Liver (tissue), 9 donors: ENCODE measurements around the gene RNPEPL1. TPM values are rescaled to one million over a fixed set of nuclear protein-coding genes. Genes with fewer than 3 reads are reported as not detected.
A peak's percentile ranks its signal among the peaks of the same experiment; 100 is the strongest.

Experiments used
- DNase-seq: peaks from one replicate; pipeline ENCODE4 v3.0.0-alpha.2; 2017; ENCODE audit warnings: low spot score
- H3K27ac ChIP-seq, 2 donors: one replicate each; pipeline ENCODE4 v1.7.0; 2013; ENCODE audit warnings: inconsistent platforms in 2 of 2, low read length in 2 of 2, control low read depth in 1 of 2, low read depth in 1 of 2, mild to moderate bottlenecking in 1 of 2
- H3K27me3 ChIP-seq, 4 donors: one replicate each; pipeline versions ENCODE4 v1.6.1 to v1.7.0; 2013; ENCODE audit warnings: low read length in 3 of 4, inconsistent platforms in 1 of 4, mild to moderate bottlenecking in 1 of 4, moderate library complexity in 1 of 4; ENCODE audit not compliant: control insufficient read depth in 4 of 4, insufficient read depth in 4 of 4
- H3K36me3 ChIP-seq, 4 donors: one replicate each; pipeline versions ENCODE4 v1.6.1 to v1.7.0; 2013; ENCODE audit warnings: low read length in 3 of 4, mild to moderate bottlenecking in 3 of 4, low read depth in 1 of 4, moderate library complexity in 1 of 4; ENCODE audit not compliant: control insufficient read depth in 4 of 4, insufficient read depth in 3 of 4
- H3K4me1 ChIP-seq, 4 donors: one replicate each; pipeline versions ENCODE4 v1.6.1 to v1.7.0; 2013; ENCODE audit warnings: low read length in 3 of 4, mild to moderate bottlenecking in 3 of 4, moderate library complexity in 1 of 4; ENCODE audit not compliant: control insufficient read depth in 4 of 4, insufficient read depth in 4 of 4
- H3K4me3 ChIP-seq, 3 donors: one replicate each; pipeline versions ENCODE4 v1.6.1 to v1.7.0; 2013; ENCODE audit warnings: low read length in 3 of 3, control low read depth in 1 of 3, low read depth in 1 of 3, mild to moderate bottlenecking in 1 of 3
- H3K9ac ChIP-seq, 2 donors: one replicate each; pipeline ENCODE4 v1.7.0; 2013; ENCODE audit warnings: low read length in 2 of 2, mild to moderate bottlenecking in 2 of 2, moderate library complexity in 2 of 2, control low read depth in 1 of 2, low read depth in 1 of 2
- H3K9me3 ChIP-seq, 4 donors: one replicate each; pipeline versions ENCODE4 v1.6.1 to v1.7.0; 2013; ENCODE audit warnings: low read length in 3 of 4; ENCODE audit not compliant: control insufficient read depth in 4 of 4
- EGR1 ChIP-seq, 2 donors: IDR thresholded peaks; 2 replicates each; pipeline ENCODE4 v1.6.1; 2016 to 2018; ENCODE audit warnings: antibody characterized with exemption in 2 of 2, low read depth in 2 of 2
- FOXA1 ChIP-seq: IDR thresholded peaks from 2 replicates; pipeline ENCODE4 v1.6.1; 2016; ENCODE audit warnings: antibody characterized with exemption
- FOXA2 ChIP-seq: IDR thresholded peaks from 2 replicates; pipeline ENCODE4 v1.6.1; 2016; ENCODE audit warnings: antibody characterized with exemption
- GABPA ChIP-seq, 2 donors: IDR thresholded peaks in 1 of 2; conservative IDR thresholded peaks in 1 of 2; 2 replicates each; pipeline ENCODE4 v1.6.1; 2016; ENCODE audit warnings: antibody characterized with exemption in 2 of 2, mild to moderate bottlenecking in 1 of 2, moderate library complexity in 1 of 2
- HNF4A ChIP-seq, 2 donors: conservative IDR thresholded peaks; 2 replicates each; pipeline ENCODE4 v1.6.1; 2016; ENCODE audit warnings: antibody characterized with exemption in 2 of 2, mild to moderate bottlenecking in 2 of 2
- HNF4G ChIP-seq: IDR thresholded peaks from 2 replicates; pipeline ENCODE4 v1.6.1; 2016; ENCODE audit warnings: antibody characterized with exemption
- JUND ChIP-seq, 2 donors: IDR thresholded peaks; 2 replicates each; pipeline ENCODE4 v1.6.1; 2016; ENCODE audit warnings: antibody characterized with exemption in 2 of 2
- NR2F2 ChIP-seq: IDR thresholded peaks from 2 replicates; pipeline ENCODE4 v1.6.1; 2016; ENCODE audit warnings: antibody characterized with exemption
- RAD21 ChIP-seq, 2 donors: IDR thresholded peaks; 2 replicates each; pipeline ENCODE4 v1.6.1; 2016; ENCODE audit warnings: antibody characterized with exemption in 2 of 2, mild to moderate bottlenecking in 2 of 2
- RXRA ChIP-seq, 2 donors: IDR thresholded peaks; 2 replicates each; pipeline ENCODE4 v1.6.1; 2017 to 2018; ENCODE audit warnings: antibody characterized with exemption in 2 of 2, mild to moderate bottlenecking in 1 of 2
- SP1 ChIP-seq: IDR thresholded peaks from 2 replicates; pipeline ENCODE4 v1.6.1; 2018; ENCODE audit warnings: antibody characterized with exemption, mild to moderate bottlenecking
- TAF1 ChIP-seq: conservative IDR thresholded peaks from 2 replicates; pipeline ENCODE4 v1.6.1; 2016; ENCODE audit warnings: antibody characterized with exemption, mild to moderate bottlenecking
- YY1 ChIP-seq: IDR thresholded peaks from 2 replicates; pipeline ENCODE4 v1.6.1; 2016; ENCODE audit warnings: antibody characterized with exemption, mild to moderate bottlenecking
- WGBS: extraction: QIAGEN DNeasy Blood & Tissue Kit; methylation state at CpG from one replicate; pipeline ENCODE4 v1.1.7; 2013; 5-methylcytosine and 5-hydroxymethylcytosine counted together
- polyA plus RNA-seq, 2 donors: library from polyadenylated mRNA; stranded (reverse) in 1 of 2; unstranded in 1 of 2; fragments of 200-250 nt in 1 of 2; fragments of >200 nt in 1 of 2; fragmentation: Nextera tagmentation in 1 of 2; extraction: Ambion mirVana in 1 of 2; gene quantifications; one replicate each; pipeline versions ENCODE4 v1.2.1 to v1.2.3, GENCODE V29; 2013 to 2015
- total RNA-seq, 2 donors: library from RNA; depleted of rRNA; stranded (reverse); fragments of >200 nt; gene quantifications; one replicate each; pipeline ENCODE4 v1.2.3, GENCODE V29; 2014
- TF ChIP-seq, protein P1 (sequence below): IDR thresholded peaks from 2 replicates; pipeline ENCODE4 v1.6.1; 2016; ENCODE audit warnings: antibody characterized with exemption, mild to moderate bottlenecking
- TF ChIP-seq, protein P2 (sequence below): fragments of 150-350 bp; IDR thresholded peaks from 2 replicates; pipeline ENCODE4 v1.5.1; 2017; ENCODE audit warnings: improper control_type of control experiment, low read depth, low read length; ENCODE audit not compliant: missing input control
- TF ChIP-seq, protein P3 (sequence below): IDR thresholded peaks from 2 replicates; pipeline ENCODE4 v1.6.1; 2016; ENCODE audit warnings: antibody characterized with exemption
- TF ChIP-seq, protein P4 (sequence below): IDR thresholded peaks from 2 replicates; pipeline ENCODE4 v1.6.1; 2016; ENCODE audit warnings: antibody characterized with exemption
- TF ChIP-seq, protein P5 (sequence below): IDR thresholded peaks from 2 replicates; pipeline ENCODE4 v1.6.1; 2016; ENCODE audit warnings: antibody characterized with exemption
- donor health status: healthy.
- donor health status: healthy.
- donor health status: healthy.
- donor health status: healthy.
- donor health status: healthy.

The RNPEPL1 gene
- total and polyA plus RNA-seq, 4 donors, result 24.8 to 43.9 (median 29.4) TPM

DNA sequence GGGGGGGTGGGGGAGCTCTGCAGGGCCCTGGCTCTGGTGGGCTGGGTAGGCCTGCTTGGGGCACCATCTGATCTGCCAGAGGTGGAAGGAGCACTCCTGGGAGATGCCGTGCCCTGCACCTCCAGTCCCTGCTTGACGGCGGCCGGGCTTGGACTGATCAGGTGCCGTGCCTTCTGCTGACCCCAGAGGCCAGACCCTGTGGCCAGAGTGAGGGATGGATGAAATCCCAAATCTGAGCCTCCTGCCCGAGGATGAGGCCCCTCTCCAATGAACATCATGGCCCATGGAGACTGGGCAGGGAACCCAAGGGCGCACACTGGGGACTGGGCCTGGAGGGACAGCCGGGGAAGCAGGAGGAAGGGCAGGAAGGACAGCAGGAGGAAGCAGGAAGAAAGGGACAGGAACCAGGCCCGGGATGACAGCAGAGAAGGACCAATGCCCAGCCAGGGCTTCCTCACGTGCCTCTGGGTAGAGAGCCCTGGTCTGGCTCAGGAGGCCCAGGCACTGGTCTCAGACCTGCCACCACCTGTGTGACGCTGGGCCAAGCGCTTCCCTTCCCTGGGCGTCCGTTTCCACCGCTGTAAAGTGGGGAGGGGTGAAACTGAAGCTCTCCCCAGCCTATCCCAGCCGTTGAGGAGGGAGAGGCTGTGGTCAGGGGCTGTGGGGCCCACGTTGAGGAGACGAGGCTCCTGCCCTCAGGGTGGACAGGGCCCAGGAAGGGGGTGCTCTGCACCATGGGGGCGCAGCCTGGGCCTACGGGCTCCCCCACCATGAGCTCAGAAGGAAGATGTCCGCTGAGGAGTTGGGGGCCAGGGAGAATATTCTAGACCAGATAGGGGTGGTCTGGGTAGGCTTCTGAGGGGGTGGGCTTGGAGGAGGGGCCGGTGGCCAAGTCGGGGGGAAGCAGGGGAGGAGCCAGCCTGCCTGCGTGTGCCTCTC is 56.0 kb downstream of the RNPEPL1 start:
- DNase-seq, result no peak
- peak overlapping the region in 1 of 2 donors; percentile 12 for H3K27ac ChIP-seq
- peaks cover 0 to 2% (median 0%) of the 10 kb centered on the region in 4 donors for H3K4me1 ChIP-seq
- no peaks in the 10 kb centered on the region for H3K27me3 ChIP-seq
- H3K36me3 ChIP-seq, result no peaks in the 10 kb centered on the region
- TF ChIP-seq, protein P1, sequence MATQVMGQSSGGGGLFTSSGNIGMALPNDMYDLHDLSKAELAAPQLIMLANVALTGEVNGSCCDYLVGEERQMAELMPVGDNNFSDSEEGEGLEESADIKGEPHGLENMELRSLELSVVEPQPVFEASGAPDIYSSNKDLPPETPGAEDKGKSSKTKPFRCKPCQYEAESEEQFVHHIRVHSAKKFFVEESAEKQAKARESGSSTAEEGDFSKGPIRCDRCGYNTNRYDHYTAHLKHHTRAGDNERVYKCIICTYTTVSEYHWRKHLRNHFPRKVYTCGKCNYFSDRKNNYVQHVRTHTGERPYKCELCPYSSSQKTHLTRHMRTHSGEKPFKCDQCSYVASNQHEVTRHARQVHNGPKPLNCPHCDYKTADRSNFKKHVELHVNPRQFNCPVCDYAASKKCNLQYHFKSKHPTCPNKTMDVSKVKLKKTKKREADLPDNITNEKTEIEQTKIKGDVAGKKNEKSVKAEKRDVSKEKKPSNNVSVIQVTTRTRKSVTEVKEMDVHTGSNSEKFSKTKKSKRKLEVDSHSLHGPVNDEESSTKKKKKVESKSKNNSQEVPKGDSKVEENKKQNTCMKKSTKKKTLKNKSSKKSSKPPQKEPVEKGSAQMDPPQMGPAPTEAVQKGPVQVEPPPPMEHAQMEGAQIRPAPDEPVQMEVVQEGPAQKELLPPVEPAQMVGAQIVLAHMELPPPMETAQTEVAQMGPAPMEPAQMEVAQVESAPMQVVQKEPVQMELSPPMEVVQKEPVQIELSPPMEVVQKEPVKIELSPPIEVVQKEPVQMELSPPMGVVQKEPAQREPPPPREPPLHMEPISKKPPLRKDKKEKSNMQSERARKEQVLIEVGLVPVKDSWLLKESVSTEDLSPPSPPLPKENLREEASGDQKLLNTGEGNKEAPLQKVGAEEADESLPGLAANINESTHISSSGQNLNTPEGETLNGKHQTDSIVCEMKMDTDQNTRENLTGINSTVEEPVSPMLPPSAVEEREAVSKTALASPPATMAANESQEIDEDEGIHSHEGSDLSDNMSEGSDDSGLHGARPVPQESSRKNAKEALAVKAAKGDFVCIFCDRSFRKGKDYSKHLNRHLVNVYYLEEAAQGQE, result no peak
- TF ChIP-seq SP1 (no peak), RXRA (IDR thresholded peaks at IDR 0.05) (no peak), JUND (IDR thresholded peaks at IDR 0.05) (no peak), FOXA1 (no peak), EGR1 (IDR thresholded peaks at IDR 0.05; ENCODE audit: low read depth in 2 of 2) (no peak), RAD21 (IDR thresholded peaks at IDR 0.05) (no peak), NR2F2 (no peak), HNF4G (no peak), YY1 (no peak), FOXA2 (no peak), TAF1 (no peak), HNF4A (conservative IDR thresholded peaks at IDR 0.05) (no peak), GABPA (IDR thresholded peaks at IDR 0.05 in 1 of 2, conservative IDR thresholded peaks at IDR 0.05 in 1 of 2) (no peak)
- TF ChIP-seq, protein P2, sequence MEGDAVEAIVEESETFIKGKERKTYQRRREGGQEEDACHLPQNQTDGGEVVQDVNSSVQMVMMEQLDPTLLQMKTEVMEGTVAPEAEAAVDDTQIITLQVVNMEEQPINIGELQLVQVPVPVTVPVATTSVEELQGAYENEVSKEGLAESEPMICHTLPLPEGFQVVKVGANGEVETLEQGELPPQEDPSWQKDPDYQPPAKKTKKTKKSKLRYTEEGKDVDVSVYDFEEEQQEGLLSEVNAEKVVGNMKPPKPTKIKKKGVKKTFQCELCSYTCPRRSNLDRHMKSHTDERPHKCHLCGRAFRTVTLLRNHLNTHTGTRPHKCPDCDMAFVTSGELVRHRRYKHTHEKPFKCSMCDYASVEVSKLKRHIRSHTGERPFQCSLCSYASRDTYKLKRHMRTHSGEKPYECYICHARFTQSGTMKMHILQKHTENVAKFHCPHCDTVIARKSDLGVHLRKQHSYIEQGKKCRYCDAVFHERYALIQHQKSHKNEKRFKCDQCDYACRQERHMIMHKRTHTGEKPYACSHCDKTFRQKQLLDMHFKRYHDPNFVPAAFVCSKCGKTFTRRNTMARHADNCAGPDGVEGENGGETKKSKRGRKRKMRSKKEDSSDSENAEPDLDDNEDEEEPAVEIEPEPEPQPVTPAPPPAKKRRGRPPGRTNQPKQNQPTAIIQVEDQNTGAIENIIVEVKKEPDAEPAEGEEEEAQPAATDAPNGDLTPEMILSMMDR, result no peak
- TF ChIP-seq, protein P3, sequence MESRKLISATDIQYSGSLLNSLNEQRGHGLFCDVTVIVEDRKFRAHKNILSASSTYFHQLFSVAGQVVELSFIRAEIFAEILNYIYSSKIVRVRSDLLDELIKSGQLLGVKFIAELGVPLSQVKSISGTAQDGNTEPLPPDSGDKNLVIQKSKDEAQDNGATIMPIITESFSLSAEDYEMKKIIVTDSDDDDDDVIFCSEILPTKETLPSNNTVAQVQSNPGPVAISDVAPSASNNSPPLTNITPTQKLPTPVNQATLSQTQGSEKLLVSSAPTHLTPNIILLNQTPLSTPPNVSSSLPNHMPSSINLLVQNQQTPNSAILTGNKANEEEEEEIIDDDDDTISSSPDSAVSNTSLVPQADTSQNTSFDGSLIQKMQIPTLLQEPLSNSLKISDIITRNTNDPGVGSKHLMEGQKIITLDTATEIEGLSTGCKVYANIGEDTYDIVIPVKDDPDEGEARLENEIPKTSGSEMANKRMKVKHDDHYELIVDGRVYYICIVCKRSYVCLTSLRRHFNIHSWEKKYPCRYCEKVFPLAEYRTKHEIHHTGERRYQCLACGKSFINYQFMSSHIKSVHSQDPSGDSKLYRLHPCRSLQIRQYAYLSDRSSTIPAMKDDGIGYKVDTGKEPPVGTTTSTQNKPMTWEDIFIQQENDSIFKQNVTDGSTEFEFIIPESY, result no peak
- TF ChIP-seq, protein P4, sequence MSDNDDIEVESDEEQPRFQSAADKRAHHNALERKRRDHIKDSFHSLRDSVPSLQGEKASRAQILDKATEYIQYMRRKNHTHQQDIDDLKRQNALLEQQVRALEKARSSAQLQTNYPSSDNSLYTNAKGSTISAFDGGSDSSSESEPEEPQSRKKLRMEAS, result no peak
- TF ChIP-seq, protein P5, sequence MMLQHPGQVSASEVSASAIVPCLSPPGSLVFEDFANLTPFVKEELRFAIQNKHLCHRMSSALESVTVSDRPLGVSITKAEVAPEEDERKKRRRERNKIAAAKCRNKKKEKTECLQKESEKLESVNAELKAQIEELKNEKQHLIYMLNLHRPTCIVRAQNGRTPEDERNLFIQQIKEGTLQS, result no peak
- H3K9ac ChIP-seq, result no peak overlapping the region
- WGBS, result 76% methylated on average over 24 of the region's 24 CpGs
- no peak overlapping the region for H3K4me3 ChIP-seq
- H3K9me3 ChIP-seq, result no peaks in the 10 kb centered on the region
